Upper lobe of left lung (tissue), 6 donors: Measurements from ENCODE around the gene GDPD2. TPM values are rescaled to one million over a fixed set of nuclear protein-coding genes. Genes with fewer than 3 reads are reported as not detected.
"Not testable (repeated sequence)": the region's sequence is repeated elsewhere in the genome, so short reads cannot be mapped to it uniquely, and the experiment has no call there.

Experiments used
- ATAC-seq, 2 donors: fragments of 200-7000 bp; cut with Tn5 transposase; one replicate each; pipeline ENCODE4 v1.9.1; 2022; ENCODE audit warnings: mild to moderate bottlenecking in 2 of 2, moderate library complexity in 2 of 2; ENCODE audit not compliant: low FRiP score in 2 of 2
- DNase-seq, 2 donors: peaks; one replicate each; pipeline ENCODE4 v3.0.0-alpha.2; 2019 to 2020
- H3K27ac ChIP-seq, 4 donors: fragments of 200-600 bp; sonication (generic); one replicate each; pipeline ENCODE4 v1.5.1; 2016 to 2019
- H3K27me3 ChIP-seq, 4 donors: fragments of 200-600 bp; sonication (generic); one replicate each; pipeline ENCODE4 v1.5.1; 2017 to 2019
- H3K36me3 ChIP-seq, 4 donors: fragments of 200-600 bp; sonication (generic); one replicate each; pipeline ENCODE4 v1.5.1; 2016 to 2019
- H3K4me1 ChIP-seq, 4 donors: fragments of 200-600 bp; sonication (generic); one replicate each; pipeline ENCODE4 v1.5.1; 2018 to 2019
- H3K4me3 ChIP-seq, 4 donors: fragments of 200-600 bp; sonication (generic); one replicate each; pipeline ENCODE4 v1.5.1; 2017 to 2019; ENCODE audit warnings: mild to moderate bottlenecking in 2 of 4, moderate library complexity in 1 of 4
- H3K9me3 ChIP-seq, 4 donors: fragments of 200-600 bp; sonication (generic); one replicate each; pipeline ENCODE4 v1.5.1; 2018 to 2019
- CTCF ChIP-seq, 6 experiments: fragments of 450-650 bp in 4 of 6; fragments of 200-600 bp in 2 of 6; sonication (generic) in 2 of 6; IDR thresholded peaks; one replicate each; pipeline ENCODE4 v1.5.1; 2016 to 2019; ENCODE audit warnings: antibody characterized with exemption in 6 of 6
- EP300 ChIP-seq, 4 donors: sonication (generic); formaldehyde crosslinking; IDR thresholded peaks; one replicate each; pipeline ENCODE4 v1.5.1; 2017; ENCODE audit warnings: antibody characterized with exemption in 4 of 4, control low read depth in 2 of 4
- POLR2A ChIP-seq, 4 donors: fragments of 450-650 bp; IDR thresholded peaks; one replicate each; pipeline ENCODE4 v1.5.1; 2016 to 2017; ENCODE audit warnings: antibody characterized with exemption in 4 of 4, mild to moderate bottlenecking in 2 of 4
- POLR2AphosphoS5 ChIP-seq, 2 donors: sonication (generic); formaldehyde crosslinking; IDR thresholded peaks; one replicate each; pipeline ENCODE4 v1.5.1; 2017; ENCODE audit warnings: antibody characterized with exemption in 2 of 2
- WGBS, 2 donors: methylation state at CpG; one replicate each; pipeline ENCODE4 v1.1.5; 2017 to 2018; 5-methylcytosine and 5-hydroxymethylcytosine counted together
- total RNA-seq, 6 donors: library from RNA; depleted of rRNA in 4 of 6; stranded (reverse); fragments of >200 nt in 4 of 6; gene quantifications; one replicate each; pipeline versions ENCODE4 v1.1.0 to v1.2.1, GENCODE V29; 2016 to 2021
- donor health status: DM: no; HTN: no; CAD: no; lungs with moderate emphysema.
- donor health status: DM: no; HTN: yes; CAD: no; lungs with severe emphysema.

GDPD2 gene
- not detected for total RNA-seq

- Histone ChIP-seq H3K9me3 (no peaks in the 10 kb centered on the region), H3K4me1 (no peaks in the 10 kb centered on the region), H3K36me3 (no peaks in the 10 kb centered on the region), H3K27me3 (no peaks in the 10 kb centered on the region), H3K4me3 (no peak within 1 kb of the TSS), H3K27ac (no peak within 1 kb of the TSS)
- ATAC-seq = no peak
- 6 to 36% methylated on average over 2 to 11 of the region's 11 CpGs for WGBS, 2 donors
- peak in 1 of 2 donors; percentile 20 for DNase-seq
- TF ChIP-seq POLR2AphosphoS5 (IDR thresholded peaks at IDR 0.05) = no peak
- TF ChIP-seq CTCF (IDR thresholded peaks at IDR 0.05) = peak in 1 of 6 experiments; percentile 8
Measured at GRCh38 chrX:70422851-70423341, at the start of gene GDPD2. Gene GDPD2, plus strand, starts transcription at chrX:70423314. Its CDS starts 1,671 bp downstream, at chrX:70424985.

GRCh38 chrX:70386235-70386634, 36.9 kb upstream of the GDPD2 start:
- TF ChIP-seq POLR2A (IDR thresholded peaks at IDR 0.05) (no peak), CTCF (IDR thresholded peaks at IDR 0.05) (no peak), EP300 (IDR thresholded peaks at IDR 0.05) (no peak), POLR2AphosphoS5 (IDR thresholded peaks at IDR 0.05) (no peak)
- no peaks in the 10 kb centered on the region for H3K36me3 ChIP-seq
- no peaks in the 10 kb centered on the region for H3K4me1 ChIP-seq
- no peaks in the 10 kb centered on the region for H3K9me3 ChIP-seq
- no peaks in the 10 kb centered on the region for H3K27me3 ChIP-seq
- no peak overlapping the region for H3K4me3 ChIP-seq
- ATAC-seq (no peak), DNase-seq (no peak)
- H3K27ac ChIP-seq = no peak overlapping the region
- 68 to 77% methylated on average over 2 of the region's 2 CpGs for WGBS, 2 donors

GRCh38 chrX:70398899-70399298, 24.2 kb upstream of the GDPD2 start:
- H3K4me1 ChIP-seq = no peaks in the 10 kb centered on the region
- H3K36me3 ChIP-seq = no peaks in the 10 kb centered on the region
- no peak overlapping the region for H3K27ac ChIP-seq
- ATAC-seq (no peak), DNase-seq (no peak)
- no peaks in the 10 kb centered on the region for H3K9me3 ChIP-seq
- WGBS, 2 donors = 32 to 50% methylated on average over 4 of the region's 4 CpGs
- H3K4me3 ChIP-seq = no peak overlapping the region
- no peaks in the 10 kb centered on the region for H3K27me3 ChIP-seq
- TF ChIP-seq POLR2AphosphoS5 (IDR thresholded peaks at IDR 0.05) (no peak), POLR2A (IDR thresholded peaks at IDR 0.05) (no peak), CTCF (IDR thresholded peaks at IDR 0.05) (no peak), EP300 (IDR thresholded peaks at IDR 0.05) (no peak)

GRCh38 chrX:70400181-70400580, 22.9 kb upstream of the GDPD2 start:
- not testable (repeated sequence) for ATAC-seq, H3K4me1 ChIP-seq, H3K27me3 ChIP-seq, H3K27ac ChIP-seq, H3K4me3 ChIP-seq, H3K9me3 ChIP-seq, DNase-seq, H3K36me3 ChIP-seq
- 100% methylated on average over 1 of the region's 3 CpGs for WGBS, 2 donors

GRCh38 chrX:70402721-70403120, 20.4 kb upstream of the GDPD2 start:
- ATAC-seq = no peak
- WGBS, 2 donors = 63 to 79% methylated on average over 2 of the region's 2 CpGs
- no peak for TF ChIP-seq POLR2AphosphoS5 (IDR thresholded peaks at IDR 0.05)
- no peak for TF ChIP-seq EP300 (IDR thresholded peaks at IDR 0.05)
- no peak for TF ChIP-seq CTCF (IDR thresholded peaks at IDR 0.05)
- no peak for TF ChIP-seq POLR2A (IDR thresholded peaks at IDR 0.05)

More at GRCh38 chrX:70402721-70403120, 20.4 kb upstream of the GDPD2 start:
- DNase-seq = no peak
- Histone ChIP-seq H3K4me3 (no peak overlapping the region), H3K27ac (no peak overlapping the region), H3K27me3 (no peaks in the 10 kb centered on the region), H3K4me1 (no peaks in the 10 kb centered on the region), H3K9me3 (no peaks in the 10 kb centered on the region), H3K36me3 (no peaks in the 10 kb centered on the region)
